GM06990 (cell line): ENCODE data around the gene DIP2B.

ENCODE experiments used
- DNase-seq: peaks from one replicate; pipeline ENCODE4 v3.0.0-alpha.2; 2011; ENCODE audit not compliant: insufficient read length; ENCODE audit errors: extremely low read depth
- H3K27me3 ChIP-seq: replicated peaks from 2 replicates; pipeline ENCODE4 v1.6.0; 2011; ENCODE audit warnings: low read length; ENCODE audit not compliant: control insufficient read depth, insufficient read depth
- H3K36me3 ChIP-seq: 2 replicates; pipeline ENCODE4 v1.5.1; 2011; ENCODE audit warnings: low read length; ENCODE audit not compliant: control insufficient read depth, insufficient read depth
- H3K4me3 ChIP-seq: replicated peaks from 2 replicates; pipeline ENCODE4 v1.5.1; 2011; ENCODE audit warnings: low read depth, mild to moderate bottlenecking, control low read depth, low read length
- CTCF ChIP-seq: IDR thresholded peaks from 2 replicates; pipeline ENCODE4 v1.5.1; 2011; ENCODE audit warnings: low read length, control low read depth, mild to moderate bottlenecking, inconsistent platforms; ENCODE audit not compliant: insufficient read depth, poor library complexity, severe bottlenecking

The DIP2B gene

GRCh38 chr12:50711121-50711520, 206.3 kb downstream of the DIP2B start:
- DNase-seq: no peak
- Histone ChIP-seq H3K4me3 (no peak overlapping the region), H3K36me3 (peaks cover 16% of the 10 kb centered on the region), H3K27me3 (no peaks in the 10 kb centered on the region)
- no peak for TF ChIP-seq CTCF

- DNase-seq: no peak
- TF ChIP-seq CTCF: no peak
- Histone ChIP-seq H3K4me3 (no peak overlapping the region), H3K27me3 (no peaks in the 10 kb centered on the region), H3K36me3 (peaks cover 9% of the 10 kb centered on the region)
These were observed 210.4 kb downstream of the DIP2B start for GRCh38 chr12:50715174-50715573.

- Histone ChIP-seq H3K36me3 (peaks cover 19% of the 10 kb centered on the region), H3K27me3 (no peaks in the 10 kb centered on the region), H3K4me3 (no peak overlapping the region)
- no peak for TF ChIP-seq CTCF
- no peak for DNase-seq
These were observed 214.0 kb downstream of the DIP2B start for GRCh38 chr12:50718760-50719159.

- Histone ChIP-seq H3K27me3 (no peaks in the 10 kb centered on the region), H3K36me3 (peaks cover 20% of the 10 kb centered on the region), H3K4me3 (no peak overlapping the region)
- TF ChIP-seq CTCF: no peak
- no peak for DNase-seq
These were observed 215.3 kb downstream of the DIP2B start for GRCh38 chr12:50720085-50720484.

- DNase-seq: no peak
- no peak overlapping the region for H3K4me3 ChIP-seq
- no peaks in the 10 kb centered on the region for H3K27me3 ChIP-seq
- peaks cover 20% of the 10 kb centered on the region for H3K36me3 ChIP-seq
- no peak for TF ChIP-seq CTCF
These were observed 215.7 kb downstream of the DIP2B start for GRCh38 chr12:50720501-50720900.

- Histone ChIP-seq H3K27me3 (no peaks in the 10 kb centered on the region), H3K36me3 (peaks cover 21% of the 10 kb centered on the region), H3K4me3 (no peak overlapping the region)
- no peak for DNase-seq
- no peak for TF ChIP-seq CTCF
These were observed 219.1 kb downstream of the DIP2B start for GRCh38 chr12:50723865-50724264.
